Measurements from ENCODE around the gene TMEM128.

The TMEM128 gene

GRCh38 chr4:4288098-4288497 is 40.1 kb upstream of the TMEM128 start:
- H3K27ac ChIP-seq = no peak overlapping the region
- TF ChIP-seq ZFX (IDR thresholded peaks at IDR 0.05; ENCODE audit: borderline replicate concordance) (no peak), CTCF (IDR thresholded peaks at IDR 0.05) (no peak)

DNA sequence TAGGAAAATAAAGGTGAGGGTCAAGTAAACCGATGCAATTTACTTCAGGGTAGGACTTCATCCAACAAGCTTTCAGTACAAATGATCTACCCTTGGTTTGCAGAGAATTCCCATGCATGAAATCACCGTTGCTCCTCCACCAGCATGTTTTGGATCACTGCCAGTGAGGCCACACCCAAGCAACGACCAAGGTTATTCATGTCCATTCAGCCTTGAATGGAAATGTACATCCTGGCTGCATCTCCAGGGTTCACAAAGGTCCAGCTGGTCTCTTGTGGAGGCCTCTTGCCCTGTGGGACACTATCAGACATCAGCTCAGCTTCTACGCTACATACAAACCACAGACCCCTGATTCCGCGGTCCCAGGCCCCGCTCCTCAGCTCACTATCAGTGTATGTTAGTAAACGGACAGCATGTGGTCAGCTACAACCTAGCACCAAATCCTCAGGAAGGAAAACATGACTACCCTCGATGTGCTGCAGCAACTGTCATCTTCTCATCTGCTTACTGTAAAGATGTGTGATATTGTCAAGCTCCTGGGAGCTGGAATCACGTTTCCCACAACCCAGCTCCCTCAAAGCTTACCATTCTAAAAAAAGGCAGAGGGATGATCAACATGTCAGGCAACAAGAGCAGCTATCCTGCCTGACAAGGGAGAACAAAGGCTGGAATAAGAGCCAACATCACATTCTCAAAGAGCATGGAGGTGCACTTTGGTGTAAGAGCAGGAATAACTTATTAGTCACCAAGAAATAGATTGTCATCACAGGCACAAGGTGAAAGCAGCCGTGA is 37.0 kb upstream of the TMEM128 start:
- TF ChIP-seq ZFX (IDR thresholded peaks at IDR 0.05; ENCODE audit: borderline replicate concordance) (no peak), CTCF (IDR thresholded peaks at IDR 0.05) (no peak)
- no peak overlapping the region for H3K27ac ChIP-seq

GRCh38 chr4:4281787-4282186 is 33.8 kb upstream of the TMEM128 start:
- H3K27ac ChIP-seq = no peak overlapping the region
- no peak for TF ChIP-seq ZFX (IDR thresholded peaks at IDR 0.05; ENCODE audit: borderline replicate concordance)
- TF ChIP-seq CTCF (IDR thresholded peaks at IDR 0.05) = no peak

DNA sequence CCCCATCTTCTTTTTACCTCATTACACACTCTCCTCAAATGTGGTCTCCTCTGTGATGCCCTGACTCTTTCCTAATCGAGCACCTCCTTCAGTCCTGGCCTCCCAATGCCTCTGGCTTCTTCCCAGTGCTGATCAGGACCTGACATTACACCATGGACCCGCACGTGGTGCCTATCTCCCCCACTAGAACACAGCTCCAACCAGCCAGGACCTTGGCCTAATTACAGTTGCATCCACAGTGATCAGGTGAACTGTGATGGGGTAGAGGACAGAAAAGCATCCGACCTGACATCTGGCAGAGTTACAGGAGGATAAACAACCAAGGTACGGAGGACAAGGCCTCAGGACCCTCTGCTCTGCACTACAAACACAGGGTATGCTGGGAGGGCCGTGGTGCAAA is 29.5 kb upstream of the TMEM128 start:
- TF ChIP-seq CTCF (IDR thresholded peaks at IDR 0.05) = no peak
- no peak for TF ChIP-seq ZFX (IDR thresholded peaks at IDR 0.05; ENCODE audit: borderline replicate concordance)

GRCh38 chr4:4274226-4274625 is 26.2 kb upstream of the TMEM128 start:
- H3K27ac ChIP-seq = no peak overlapping the region
- no peak for TF ChIP-seq ZFX (IDR thresholded peaks at IDR 0.05; ENCODE audit: borderline replicate concordance)
- TF ChIP-seq CTCF (IDR thresholded peaks at IDR 0.05) = no peak

More for the DNA sequence above, 29.5 kb upstream of the TMEM128 start:
- H3K27ac ChIP-seq = no peak overlapping the region

GRCh38 chr4:4271912-4272311 is 23.9 kb upstream of the TMEM128 start:
- H3K27ac ChIP-seq = no peak overlapping the region
- TF ChIP-seq ZFX (IDR thresholded peaks at IDR 0.05; ENCODE audit: borderline replicate concordance) (no peak), CTCF (IDR thresholded peaks at IDR 0.05) (no peak; the same call in 1 of the 2 replicates)

DNA sequence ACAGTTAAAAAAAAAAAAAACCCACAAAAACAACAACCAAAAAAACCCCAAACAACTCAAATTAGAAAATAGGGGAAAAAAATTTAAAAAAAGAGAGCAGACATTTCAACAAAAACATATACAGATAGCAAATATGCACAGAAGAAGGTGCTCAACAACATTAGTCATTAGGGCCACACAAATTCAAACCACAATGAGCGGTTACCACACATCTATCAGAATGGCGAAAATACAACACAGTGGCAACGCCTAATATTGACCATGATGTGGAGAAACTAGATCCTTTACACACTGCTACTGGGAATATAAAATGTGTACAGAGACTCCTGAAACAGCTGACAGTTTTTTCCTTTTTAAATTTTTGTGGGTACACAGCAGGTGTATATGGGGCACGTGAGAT is 22.5 kb upstream of the TMEM128 start:
- H3K27ac ChIP-seq = no peak overlapping the region
- no peak for TF ChIP-seq ZFX (IDR thresholded peaks at IDR 0.05; ENCODE audit: borderline replicate concordance)
- no peak for TF ChIP-seq CTCF (IDR thresholded peaks at IDR 0.05)

Data from 22Rv1 (cell line).